Panc1 (cell line): ENCODE data around the gene KYNU. TPM values are rescaled to one million over a fixed set of nuclear protein-coding genes. Genes with fewer than 3 reads are reported as not detected.

Experiments used
- ATAC-seq: fragments of 200-7000 bp; cut with Tn5 transposase; 2 replicates; pipeline ENCODE4 v1.9.1; 2020; ENCODE audit warnings: mild to moderate bottlenecking, moderate library complexity
- BruUV-seq: library from RNA; stranded (reverse); fragments of 400-500 nt; replicated peaks from 2 replicates; lab custom pipeline; 2021; lab: Mats Ljungman, UMichigan
- CTCF ChIA-PET: fragments of 300-600 bp; sonication (Branson Sonifier 250); formaldehyde crosslinking; loops from one replicate; lab custom pipeline; 2022; ENCODE audit warnings: antibody characterized with exemption; lab: Charles Lee
- POLR2A ChIA-PET: fragments of 300-600 bp; sonication (Branson Sonifier 250); formaldehyde crosslinking; loops from one replicate; lab custom pipeline; 2022; ENCODE audit warnings: antibody characterized with exemption; lab: Charles Lee
- DNase-seq: peaks from one replicate; pipeline ENCODE4 v3.0.0-alpha.2; 2010; ENCODE audit warnings: low read depth, low spot score
- H3K27ac ChIP-seq: 2 replicates; pipeline ENCODE4 v1.5.1; 2011; ENCODE audit warnings: mild to moderate bottlenecking, low read length, inconsistent platforms
- H3K27me3 ChIP-seq: fragments of 200-500 bp; sonication (Bioruptor generic); 2 replicates; pipeline ENCODE4 v1.6.0; 2014; ENCODE audit warnings: low read length, inconsistent platforms; ENCODE audit not compliant: control insufficient read depth, insufficient read depth
- H3K36me3 ChIP-seq: fragments of 200-500 bp; sonication (Bioruptor generic); 2 replicates; pipeline ENCODE4 v1.5.1; 2014; ENCODE audit warnings: inconsistent platforms, mild to moderate bottlenecking, low read length, moderate library complexity; ENCODE audit not compliant: control insufficient read depth, insufficient read depth
- H3K4me1 ChIP-seq: 2 replicates; pipeline ENCODE4 v1.5.1; 2011; ENCODE audit warnings: inconsistent platforms, mild to moderate bottlenecking, low read length, moderate library complexity; ENCODE audit not compliant: control insufficient read depth, insufficient read depth
- H3K4me3 ChIP-seq, 2 experiments: 2 replicates each; pipeline ENCODE4 v1.5.1; 2011 to 2012; ENCODE audit warnings: low read depth in 2 of 2, low read length in 2 of 2, mild to moderate bottlenecking in 2 of 2, inconsistent platforms in 1 of 2, moderate library complexity in 1 of 2
- H3K9me3 ChIP-seq: fragments of 200-500 bp; sonication (Bioruptor generic); 2 replicates; pipeline ENCODE4 v1.5.1; 2014; ENCODE audit warnings: low read depth, mild to moderate bottlenecking, inconsistent platforms, low read length, moderate library complexity; ENCODE audit not compliant: control insufficient read depth, insufficient read depth
- CTCF ChIP-seq: fragments of 450-650 bp; IDR thresholded peaks from 2 replicates; pipeline ENCODE4 v1.5.1; 2017; ENCODE audit warnings: mild to moderate bottlenecking
- POLR2AphosphoS5 ChIP-seq: IDR thresholded peaks from 2 replicates; pipeline ENCODE4 v1.6.1; 2012; ENCODE audit warnings: mild to moderate bottlenecking, low read depth, low read length, moderate library complexity
- REST ChIP-seq, 2 experiments: IDR thresholded peaks; 2 replicates each; pipeline ENCODE4 v1.6.1; 2011 to 2012; ENCODE audit warnings: low read depth in 2 of 2, control low read depth in 1 of 2, low read length in 1 of 2, mild to moderate bottlenecking in 1 of 2, moderate library complexity in 1 of 2; ENCODE audit not compliant: insufficient read depth in 1 of 2
- SIN3A ChIP-seq: IDR thresholded peaks from 2 replicates; pipeline ENCODE4 v1.6.1; 2012; ENCODE audit warnings: low read depth, mild to moderate bottlenecking, low read length, moderate library complexity, borderline replicate concordance; ENCODE audit not compliant: insufficient read depth
- TCF7L2 ChIP-seq: IDR thresholded peaks from 2 replicates; pipeline ENCODE4 v1.6.1; 2011; ENCODE audit warnings: mild to moderate bottlenecking, low read depth, low read length, inconsistent platforms
- in situ Hi-C: cut with HindIII; loops from 2 replicates; pipeline ENCODE4 v1.10.0; 2016; ENCODE audit warnings: low sequenced_read_pairs, low pct_unique_long_range_greater_than_20kb
- intact Hi-C: fragments of 100-400 bp; cut with micrococcal nuclease; formaldehyde crosslinking; loops from one replicate; pipeline ENCODE4 v1.10.0; 2022; ENCODE audit not compliant: unreplicated experiment
- total RNA-seq: library from RNA; stranded (reverse); gene quantifications from one replicate; pipeline ENCODE4 v1.2.1, GENCODE V29; 2021; ENCODE audit not compliant: unreplicated experiment

The KYNU gene
- total RNA-seq, 1 experiment from 2014 or later, result not detected

GRCh38 chr2:143015656-143016055, 138.2 kb downstream of the KYNU start:
- no peak for DNase-seq
- intact Hi-C loops (no loop called here), in situ Hi-C loops (no loop called here)
- Histone ChIP-seq H3K4me3 (no peak overlapping the region), H3K27me3 (no peaks in the 10 kb centered on the region), H3K4me1 (no peaks in the 10 kb centered on the region), H3K27ac (no peak overlapping the region), H3K36me3 (no peaks in the 10 kb centered on the region), H3K9me3 (no peaks in the 10 kb centered on the region)
- ChIA-PET POLR2A (no interaction called here), CTCF (no interaction called here)
- TF ChIP-seq SIN3A, result no peak
- TF ChIP-seq CTCF, result no peak
- TF ChIP-seq REST (IDR thresholded peaks at IDR 0.05; ENCODE audit: insufficient read depth in 1 of 2, low read depth in 2 of 2, low read length in 1 of 2), result no peak
- no peak for TF ChIP-seq POLR2AphosphoS5
- no peak for TF ChIP-seq TCF7L2
- no peak for ATAC-seq
- BruUV-seq, result no TSS peak

GRCh38 chr2:143026411-143027054, 149.1 kb downstream of the KYNU start:
- no peak for ATAC-seq
- BruUV-seq, result no TSS peak
- intact Hi-C loops, result no loop called here

More at GRCh38 chr2:143026411-143027054, 149.1 kb downstream of the KYNU start:
- H3K36me3 ChIP-seq, result no peaks in the 10 kb centered on the region; the same call in 1 of the 2 replicates
- no peaks in the 10 kb centered on the region for H3K27me3 ChIP-seq
- H3K4me1 ChIP-seq, result no peaks in the 10 kb centered on the region
- no peak for DNase-seq
- TF ChIP-seq REST (IDR thresholded peaks at IDR 0.05; ENCODE audit: insufficient read depth in 1 of 2, low read depth in 2 of 2, low read length in 1 of 2) (no peak), POLR2AphosphoS5 (no peak), CTCF (no peak), TCF7L2 (no peak), SIN3A (no peak)
- POLR2A ChIA-PET, result no interaction called here
- in situ Hi-C loops, result no loop called here
- H3K27ac ChIP-seq, result no peak overlapping the region
- no peak overlapping the region for H3K4me3 ChIP-seq
- CTCF ChIA-PET, result no interaction called here
- no peaks in the 10 kb centered on the region for H3K9me3 ChIP-seq
